A549 treated with AZD2906 at 1 μM for 4 hours (cell line): ENCODE results near the gene MINDY2. TPM values are rescaled to one million over a fixed set of nuclear protein-coding genes. Genes with fewer than 3 reads are reported as not detected.

ENCODE experiments used
- total RNA-seq: library from RNA; stranded (reverse); fragments of 200-300 nt; extraction: Qiagen RNA extraction; gene quantifications from 5 replicates; pipeline ENCODE4 v1.2.3, GENCODE V29; 2022

The MINDY2 gene, protein sequence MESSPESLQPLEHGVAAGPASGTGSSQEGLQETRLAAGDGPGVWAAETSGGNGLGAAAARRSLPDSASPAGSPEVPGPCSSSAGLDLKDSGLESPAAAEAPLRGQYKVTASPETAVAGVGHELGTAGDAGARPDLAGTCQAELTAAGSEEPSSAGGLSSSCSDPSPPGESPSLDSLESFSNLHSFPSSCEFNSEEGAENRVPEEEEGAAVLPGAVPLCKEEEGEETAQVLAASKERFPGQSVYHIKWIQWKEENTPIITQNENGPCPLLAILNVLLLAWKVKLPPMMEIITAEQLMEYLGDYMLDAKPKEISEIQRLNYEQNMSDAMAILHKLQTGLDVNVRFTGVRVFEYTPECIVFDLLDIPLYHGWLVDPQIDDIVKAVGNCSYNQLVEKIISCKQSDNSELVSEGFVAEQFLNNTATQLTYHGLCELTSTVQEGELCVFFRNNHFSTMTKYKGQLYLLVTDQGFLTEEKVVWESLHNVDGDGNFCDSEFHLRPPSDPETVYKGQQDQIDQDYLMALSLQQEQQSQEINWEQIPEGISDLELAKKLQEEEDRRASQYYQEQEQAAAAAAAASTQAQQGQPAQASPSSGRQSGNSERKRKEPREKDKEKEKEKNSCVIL
- total RNA-seq: 4.0 to 5.7 TPM (median 5.3 TPM) in 5 replicates

DNA sequence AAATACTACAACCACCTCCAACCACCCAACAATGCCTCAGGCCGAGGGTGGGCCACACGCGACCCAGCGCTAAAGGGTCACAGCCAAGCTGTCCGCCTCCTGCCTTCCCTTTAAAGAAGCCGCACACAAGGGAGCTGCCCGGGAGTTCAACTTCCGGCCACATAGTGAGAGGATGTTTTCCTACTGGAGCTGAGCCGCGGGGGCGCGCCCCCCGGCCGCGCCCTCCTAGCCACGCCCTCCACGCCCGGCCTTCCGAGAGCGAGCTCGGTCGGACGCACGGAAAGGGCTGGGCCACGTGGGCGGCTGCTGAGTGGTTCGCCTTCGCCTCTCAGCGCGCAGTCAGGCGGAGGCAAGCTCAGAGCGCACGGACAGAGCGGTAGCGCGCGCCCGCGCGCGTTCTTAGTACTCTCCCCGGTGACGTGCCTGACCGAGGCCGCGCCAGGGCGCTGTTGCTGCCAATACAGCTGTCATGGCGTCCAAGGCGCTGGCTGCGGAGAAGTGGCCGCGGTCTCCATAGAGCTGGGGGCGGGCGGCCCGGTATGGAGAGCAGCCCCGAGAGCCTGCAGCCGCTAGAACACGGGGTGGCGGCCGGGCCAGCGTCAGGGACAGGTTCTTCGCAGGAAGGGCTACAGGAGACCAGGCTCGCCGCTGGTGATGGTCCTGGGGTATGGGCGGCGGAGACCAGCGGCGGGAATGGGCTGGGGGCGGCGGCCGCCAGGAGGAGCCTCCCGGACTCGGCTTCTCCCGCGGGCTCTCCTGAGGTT lies at the start of gene MINDY2:
Gene MINDY2, plus strand, starts transcription at position 446 of the 764 bp plus-strand sequence. Its CDS starts 94 bp downstream, at position 540.

GRCh38 chr15:58749532-58750337 lies 21.4 kb upstream of the MINDY2 start, which contains the start of gene ADAM10:
TSS of gene ADAM10 (minus strand) at chr15:58749707. CDS start at chr15:58749534, 173 bp downstream.

Other genes with a start within 250 kb of the MINDY2 start
- gene ADAM10, start 21.6 kb upstream of the MINDY2 start, total RNA-seq: 84.8 to 147 TPM (median 107 TPM) in 5 replicates
- 63.0 to 77.6 TPM (median 68.9 TPM) in 5 replicates for gene SLTM, start 162.4 kb downstream of the MINDY2 start, total RNA-seq
- gene RNF111, start 216.4 kb downstream of the MINDY2 start, total RNA-seq: 18.3 to 24.9 TPM (median 22.9 TPM) in 5 replicates